ENCODE data around the gene EPHA6.

DNA sequence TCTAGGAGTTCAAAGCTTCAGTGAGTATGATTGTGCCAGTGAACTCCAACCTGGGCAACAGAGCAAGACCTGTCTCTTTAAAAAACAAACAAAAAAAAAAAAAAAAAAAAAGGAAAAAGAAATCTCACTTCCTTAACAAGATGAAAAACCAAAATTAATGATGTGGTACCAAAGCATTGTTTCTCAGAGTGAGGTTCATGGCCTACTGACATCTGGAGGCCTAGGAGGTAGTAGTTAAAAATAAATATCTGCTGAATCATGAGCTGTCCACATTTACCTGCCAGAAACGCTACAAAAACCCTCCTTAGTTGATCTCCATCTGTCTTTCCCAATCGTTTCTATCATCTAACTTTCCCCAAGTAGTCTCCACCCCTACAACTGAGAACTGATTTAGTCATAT, 51.2 kb downstream of the EPHA6 start:
- TF ChIP-seq, protein P1, sequence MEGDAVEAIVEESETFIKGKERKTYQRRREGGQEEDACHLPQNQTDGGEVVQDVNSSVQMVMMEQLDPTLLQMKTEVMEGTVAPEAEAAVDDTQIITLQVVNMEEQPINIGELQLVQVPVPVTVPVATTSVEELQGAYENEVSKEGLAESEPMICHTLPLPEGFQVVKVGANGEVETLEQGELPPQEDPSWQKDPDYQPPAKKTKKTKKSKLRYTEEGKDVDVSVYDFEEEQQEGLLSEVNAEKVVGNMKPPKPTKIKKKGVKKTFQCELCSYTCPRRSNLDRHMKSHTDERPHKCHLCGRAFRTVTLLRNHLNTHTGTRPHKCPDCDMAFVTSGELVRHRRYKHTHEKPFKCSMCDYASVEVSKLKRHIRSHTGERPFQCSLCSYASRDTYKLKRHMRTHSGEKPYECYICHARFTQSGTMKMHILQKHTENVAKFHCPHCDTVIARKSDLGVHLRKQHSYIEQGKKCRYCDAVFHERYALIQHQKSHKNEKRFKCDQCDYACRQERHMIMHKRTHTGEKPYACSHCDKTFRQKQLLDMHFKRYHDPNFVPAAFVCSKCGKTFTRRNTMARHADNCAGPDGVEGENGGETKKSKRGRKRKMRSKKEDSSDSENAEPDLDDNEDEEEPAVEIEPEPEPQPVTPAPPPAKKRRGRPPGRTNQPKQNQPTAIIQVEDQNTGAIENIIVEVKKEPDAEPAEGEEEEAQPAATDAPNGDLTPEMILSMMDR (IDR thresholded peaks at IDR 0.05; ENCODE audit: borderline replicate concordance, extremely low read depth, low read length, poor library complexity, severe bottlenecking) = no peak
- TF ChIP-seq EZH2 (IDR thresholded peaks at IDR 0.05; ENCODE audit: borderline replicate concordance, low read depth, low read length, severe bottlenecking) = no peak

Measured in DND-41 (cell line).